Upper lobe of left lung (tissue), 6 donors: ENCODE measurements around the gene MAP1S. TPM values are rescaled to one million over a fixed set of nuclear protein-coding genes. Genes with fewer than 3 reads are reported as not detected.

Experiments
- ATAC-seq, 2 donors: fragments of 200-7000 bp; cut with Tn5 transposase; one replicate each; pipeline ENCODE4 v1.9.1; 2022; ENCODE audit warnings: mild to moderate bottlenecking in 2 of 2, moderate library complexity in 2 of 2; ENCODE audit not compliant: low FRiP score in 2 of 2
- DNase-seq, 2 donors: peaks; one replicate each; pipeline ENCODE4 v3.0.0-alpha.2; 2019 to 2020
- H3K27ac ChIP-seq, 4 donors: fragments of 200-600 bp; sonication (generic); one replicate each; pipeline ENCODE4 v1.5.1; 2016 to 2019
- H3K27me3 ChIP-seq, 4 donors: fragments of 200-600 bp; sonication (generic); one replicate each; pipeline ENCODE4 v1.5.1; 2017 to 2019
- H3K36me3 ChIP-seq, 4 donors: fragments of 200-600 bp; sonication (generic); one replicate each; pipeline ENCODE4 v1.5.1; 2016 to 2019
- H3K4me1 ChIP-seq, 4 donors: fragments of 200-600 bp; sonication (generic); one replicate each; pipeline ENCODE4 v1.5.1; 2018 to 2019
- H3K4me3 ChIP-seq, 4 donors: fragments of 200-600 bp; sonication (generic); one replicate each; pipeline ENCODE4 v1.5.1; 2017 to 2019; ENCODE audit warnings: mild to moderate bottlenecking in 2 of 4, moderate library complexity in 1 of 4
- H3K9me3 ChIP-seq, 4 donors: fragments of 200-600 bp; sonication (generic); one replicate each; pipeline ENCODE4 v1.5.1; 2018 to 2019
- EP300 ChIP-seq, 4 donors: sonication (generic); formaldehyde crosslinking; IDR thresholded peaks; one replicate each; pipeline ENCODE4 v1.5.1; 2017; ENCODE audit warnings: antibody characterized with exemption in 4 of 4, control low read depth in 2 of 4
- POLR2A ChIP-seq, 4 donors: fragments of 450-650 bp; IDR thresholded peaks; one replicate each; pipeline ENCODE4 v1.5.1; 2016 to 2017; ENCODE audit warnings: antibody characterized with exemption in 4 of 4, mild to moderate bottlenecking in 2 of 4
- POLR2AphosphoS5 ChIP-seq, 2 donors: sonication (generic); formaldehyde crosslinking; IDR thresholded peaks; one replicate each; pipeline ENCODE4 v1.5.1; 2017; ENCODE audit warnings: antibody characterized with exemption in 2 of 2
- WGBS, 2 donors: methylation state at CpG; one replicate each; pipeline ENCODE4 v1.1.5; 2017 to 2018; 5-methylcytosine and 5-hydroxymethylcytosine counted together
- total RNA-seq, 6 donors: library from RNA; depleted of rRNA in 4 of 6; stranded (reverse); fragments of >200 nt in 4 of 6; gene quantifications; one replicate each; pipeline versions ENCODE4 v1.1.0 to v1.2.1, GENCODE V29; 2016 to 2021
- TF ChIP-seq, protein P1 (sequence below), 6 experiments: fragments of 450-650 bp in 4 of 6; fragments of 200-600 bp in 2 of 6; sonication (generic) in 2 of 6; IDR thresholded peaks; one replicate each; pipeline ENCODE4 v1.5.1; 2016 to 2019; ENCODE audit warnings: antibody characterized with exemption in 6 of 6
- donor health status: DM: no; HTN: no; CAD: no; lungs with moderate emphysema.
- donor health status: DM: no; HTN: yes; CAD: no; lungs with severe emphysema.

The MAP1S gene
- total RNA-seq, 6 donors from 2014 or later = 23.6 to 87.9 (median 63.7) TPM

GRCh38 chr19:17751103-17751911, 32.0 kb downstream of the MAP1S start, which contains the start of gene FCHO1:
FCHO1 (plus strand) TSS chr19:17751477; CDS start chr19:17755165, 3,688 bp downstream.
- WGBS, 2 donors = 36 to 72% methylated on average over 6 to 27 of the region's 28 CpGs
- ATAC-seq = peak; percentile 37 to 56
- DNase-seq = peak; percentile 76 to 78
- H3K36me3 ChIP-seq = no peaks in the 10 kb centered on the region
- H3K27me3 ChIP-seq = no peaks in the 10 kb centered on the region
- H3K9me3 ChIP-seq = no peaks in the 10 kb centered on the region
- H3K4me1 ChIP-seq = peaks cover 12 to 18% (median 15%) of the 10 kb centered on the region in 4 donors
- H3K27ac ChIP-seq = peak within 1 kb of the TSS; percentile 18 to 84 (median 50)
- peak within 1 kb of the TSS in 3 of 4 donors; percentile 15 to 38 (median 36) for H3K4me3 ChIP-seq
- TF ChIP-seq POLR2A (IDR thresholded peaks at IDR 0.05) (peak in 1 of 4 donors; percentile 42), POLR2AphosphoS5 (IDR thresholded peaks at IDR 0.05) (peak in 1 of 2 donors; percentile 42), EP300 (IDR thresholded peaks at IDR 0.05) (no peak)

- Histone ChIP-seq H3K36me3 (no peaks in the 10 kb centered on the region), H3K4me3 (peak overlapping the region in 3 of 4 donors; percentile 15 to 38 (median 36)), H3K4me1 (peaks cover 10 to 17% (median 14%) of the 10 kb centered on the region in 4 donors), H3K27ac (peak overlapping the region in 3 of 4 donors; percentile 27 to 84 (median 73)), H3K9me3 (no peaks in the 10 kb centered on the region), H3K27me3 (no peaks in the 10 kb centered on the region)
- DNase-seq = no peak
- ATAC-seq = no peak
- TF ChIP-seq EP300 (IDR thresholded peaks at IDR 0.05) (no peak), POLR2AphosphoS5 (IDR thresholded peaks at IDR 0.05) (no peak), POLR2A (IDR thresholded peaks at IDR 0.05) (no peak)
- TF ChIP-seq, protein P1, sequence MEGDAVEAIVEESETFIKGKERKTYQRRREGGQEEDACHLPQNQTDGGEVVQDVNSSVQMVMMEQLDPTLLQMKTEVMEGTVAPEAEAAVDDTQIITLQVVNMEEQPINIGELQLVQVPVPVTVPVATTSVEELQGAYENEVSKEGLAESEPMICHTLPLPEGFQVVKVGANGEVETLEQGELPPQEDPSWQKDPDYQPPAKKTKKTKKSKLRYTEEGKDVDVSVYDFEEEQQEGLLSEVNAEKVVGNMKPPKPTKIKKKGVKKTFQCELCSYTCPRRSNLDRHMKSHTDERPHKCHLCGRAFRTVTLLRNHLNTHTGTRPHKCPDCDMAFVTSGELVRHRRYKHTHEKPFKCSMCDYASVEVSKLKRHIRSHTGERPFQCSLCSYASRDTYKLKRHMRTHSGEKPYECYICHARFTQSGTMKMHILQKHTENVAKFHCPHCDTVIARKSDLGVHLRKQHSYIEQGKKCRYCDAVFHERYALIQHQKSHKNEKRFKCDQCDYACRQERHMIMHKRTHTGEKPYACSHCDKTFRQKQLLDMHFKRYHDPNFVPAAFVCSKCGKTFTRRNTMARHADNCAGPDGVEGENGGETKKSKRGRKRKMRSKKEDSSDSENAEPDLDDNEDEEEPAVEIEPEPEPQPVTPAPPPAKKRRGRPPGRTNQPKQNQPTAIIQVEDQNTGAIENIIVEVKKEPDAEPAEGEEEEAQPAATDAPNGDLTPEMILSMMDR (IDR thresholded peaks at IDR 0.05) = no peak
- WGBS, 2 donors = 52 to 80% methylated on average over 1 to 2 of the region's 2 CpGs
Measured at GRCh38 chr19:17751912-17752273, 32.6 kb downstream of the MAP1S start.

- 84 to 93% methylated on average over 7 of the region's 7 CpGs for WGBS, 2 donors
- no peak for ATAC-seq
- no peak for TF ChIP-seq POLR2A (IDR thresholded peaks at IDR 0.05)
- TF ChIP-seq EP300 (IDR thresholded peaks at IDR 0.05) = no peak
- TF ChIP-seq, protein P1 (IDR thresholded peaks at IDR 0.05) = no peak
- TF ChIP-seq POLR2AphosphoS5 (IDR thresholded peaks at IDR 0.05) = no peak
Measured at GRCh38 chr19:17752865-17753639, 33.8 kb downstream of the MAP1S start.

GRCh38 chr19:17753976-17754375, 34.7 kb downstream of the MAP1S start:
- no peak overlapping the region for H3K27ac ChIP-seq
- DNase-seq = no peak
- H3K4me3 ChIP-seq = no peak overlapping the region
- 71 to 100% methylated on average over 1 to 9 of the region's 9 CpGs for WGBS, 2 donors
- no peaks in the 10 kb centered on the region for H3K9me3 ChIP-seq
- H3K4me1 ChIP-seq = peaks cover 3 to 6% (median 5%) of the 10 kb centered on the region in 4 donors
- no peak for ATAC-seq
- no peaks in the 10 kb centered on the region for H3K27me3 ChIP-seq
- TF ChIP-seq POLR2AphosphoS5 (IDR thresholded peaks at IDR 0.05) = no peak
- TF ChIP-seq, protein P1 (IDR thresholded peaks at IDR 0.05) = no peak
- no peak for TF ChIP-seq POLR2A (IDR thresholded peaks at IDR 0.05)
- H3K36me3 ChIP-seq = no peaks in the 10 kb centered on the region

More at GRCh38 chr19:17752865-17753639, 33.8 kb downstream of the MAP1S start:
- Histone ChIP-seq H3K9me3 (no peaks in the 10 kb centered on the region), H3K4me1 (peaks cover 5 to 10% (median 7%) of the 10 kb centered on the region in 4 donors), H3K4me3 (no peak overlapping the region), H3K27ac (no peak overlapping the region), H3K36me3 (no peaks in the 10 kb centered on the region), H3K27me3 (no peaks in the 10 kb centered on the region)
- DNase-seq = no peak
